ENCODE measurements around the gene PLEKHA7. TPM values are rescaled to one million over a fixed set of nuclear protein-coding genes. Genes with fewer than 3 reads are reported as not detected.

The PLEKHA7 gene
- total RNA-seq, 1 donor from 2014 or later, result 0.92 TPM

GRCh38 chr11:17012712-17013547, 1.3 kb downstream of the PLEKHA7 start:
- Mint-ChIP-seq H3K36me3 (ENCODE audit: low read depth) (no peaks in the 10 kb centered on the region), H3K27me3 (ENCODE audit: low read depth) (peaks cover 8% of the 10 kb centered on the region), H3K9me3 (ENCODE audit: low read depth) (no peaks in the 10 kb centered on the region), H3K4me1 (ENCODE audit: low read depth) (peaks cover 4% of the 10 kb centered on the region), H3K27ac (ENCODE audit: unreplicated experiment) (no peak overlapping the region), H3K4me3 (ENCODE audit: unreplicated experiment) (no peak overlapping the region)
- no peak for TF ChIP-seq CTCF (IDR thresholded peaks at IDR 0.05)
- DNase-seq (ENCODE audit: low spot score), result no peak

- no peak overlapping the region for H3K27ac Mint-ChIP-seq (ENCODE audit: unreplicated experiment)
- H3K4me1 Mint-ChIP-seq (ENCODE audit: low read depth), result peaks cover 4% of the 10 kb centered on the region
- H3K36me3 Mint-ChIP-seq (ENCODE audit: low read depth), result no peaks in the 10 kb centered on the region
- no peaks in the 10 kb centered on the region for H3K9me3 Mint-ChIP-seq (ENCODE audit: low read depth)
- no peak for DNase-seq (ENCODE audit: low spot score)
- no peak overlapping the region for H3K4me3 Mint-ChIP-seq (ENCODE audit: unreplicated experiment)
- H3K27me3 Mint-ChIP-seq (ENCODE audit: low read depth), result peaks cover 8% of the 10 kb centered on the region
- TF ChIP-seq CTCF (IDR thresholded peaks at IDR 0.05), result no peak
These were observed 2.0 kb downstream of the PLEKHA7 start for GRCh38 chr11:17012179-17012578.

GRCh38 chr11:17010851-17011420, 3.3 kb downstream of the PLEKHA7 start:
- H3K27me3 Mint-ChIP-seq (ENCODE audit: low read depth), result peaks cover 7% of the 10 kb centered on the region
- H3K4me1 Mint-ChIP-seq (ENCODE audit: low read depth), result peaks cover 4% of the 10 kb centered on the region
- H3K36me3 Mint-ChIP-seq (ENCODE audit: low read depth), result no peaks in the 10 kb centered on the region
- H3K27ac Mint-ChIP-seq (ENCODE audit: unreplicated experiment), result no peak overlapping the region
- no peak for DNase-seq (ENCODE audit: low spot score)
- H3K9me3 Mint-ChIP-seq (ENCODE audit: low read depth), result no peaks in the 10 kb centered on the region
- no peak overlapping the region for H3K4me3 Mint-ChIP-seq (ENCODE audit: unreplicated experiment)
- no peak for TF ChIP-seq CTCF (IDR thresholded peaks at IDR 0.05)

- Mint-ChIP-seq H3K36me3 (ENCODE audit: low read depth) (no peaks in the 10 kb centered on the region), H3K27me3 (ENCODE audit: low read depth) (no peaks in the 10 kb centered on the region), H3K4me1 (ENCODE audit: low read depth) (no peaks in the 10 kb centered on the region), H3K4me3 (ENCODE audit: unreplicated experiment) (no peak overlapping the region), H3K27ac (ENCODE audit: unreplicated experiment) (no peak overlapping the region), H3K9me3 (ENCODE audit: low read depth) (no peaks in the 10 kb centered on the region)
- no peak for TF ChIP-seq CTCF (IDR thresholded peaks at IDR 0.05)
- DNase-seq (ENCODE audit: low spot score), result no peak
These were observed 6.1 kb downstream of the PLEKHA7 start for GRCh38 chr11:17008099-17008498.

GRCh38 chr11:17005646-17006045, 8.6 kb downstream of the PLEKHA7 start:
- H3K27ac Mint-ChIP-seq (ENCODE audit: unreplicated experiment), result no peak overlapping the region
- no peaks in the 10 kb centered on the region for H3K4me1 Mint-ChIP-seq (ENCODE audit: low read depth)
- no peak overlapping the region for H3K4me3 Mint-ChIP-seq (ENCODE audit: unreplicated experiment)
- H3K27me3 Mint-ChIP-seq (ENCODE audit: low read depth), result no peaks in the 10 kb centered on the region
- H3K36me3 Mint-ChIP-seq (ENCODE audit: low read depth), result no peaks in the 10 kb centered on the region
- TF ChIP-seq CTCF (IDR thresholded peaks at IDR 0.05), result no peak
- DNase-seq (ENCODE audit: low spot score), result no peak
- no peaks in the 10 kb centered on the region for H3K9me3 Mint-ChIP-seq (ENCODE audit: low read depth)

All from chondrocyte (in vitro differentiated cells).